ENCODE data around the gene DHRSX.

GRCh38 chrX:2313864-2314640, 186.7 kb downstream of the DHRSX start:
- TF ChIP-seq CTCF (IDR thresholded peaks at IDR 0.05) (no peak), POLR2A (IDR thresholded peaks at IDR 0.05) (no peak)

Data from breast epithelium (tissue), 3 donors.